Caco-2 (cell line): ENCODE data around the gene NDUFB7. TPM values are rescaled to one million over a fixed set of nuclear protein-coding genes. Genes with fewer than 3 reads are reported as not detected.

Experiments
- BruUV-seq: library from RNA; stranded (reverse); fragments of 400-500 nt; replicated peaks from 2 replicates; lab custom pipeline; 2021; lab: Mats Ljungman, UMichigan
- CTCF ChIA-PET: fragments of 300-600 bp; sonication (Branson Sonifier 250); formaldehyde crosslinking; loops from one replicate; lab custom pipeline; 2022; ENCODE audit warnings: antibody characterized with exemption; lab: Charles Lee
- POLR2A ChIA-PET: fragments of 300-600 bp; sonication (Branson Sonifier 250); formaldehyde crosslinking; loops from one replicate; lab custom pipeline; 2022; ENCODE audit warnings: antibody characterized with exemption; lab: Charles Lee
- DNase-seq, 2 experiments: peaks; one replicate each; pipeline versions ENCODE4 v3.0.0 to v3.0.0-alpha.2; 2020 to 2022
- H3K27me3 ChIP-seq: replicated peaks from 2 replicates; pipeline ENCODE4 v1.6.0; 2011; ENCODE audit warnings: low read length; ENCODE audit not compliant: control insufficient read depth, insufficient read depth
- H3K36me3 ChIP-seq: 2 replicates; pipeline ENCODE4 v1.5.1; 2011; ENCODE audit warnings: low read length; ENCODE audit not compliant: control insufficient read depth, insufficient read depth
- H3K4me1 ChIP-seq: fragments of 250-450 bp; sonication (Bioruptor Pico); 2 replicates; pipeline ENCODE4 v1.5.1; 2020; ENCODE audit warnings: mild to moderate bottlenecking
- H3K4me3 ChIP-seq: 2 replicates; pipeline ENCODE4 v1.5.1; 2011; ENCODE audit warnings: low read depth, mild to moderate bottlenecking, control low read depth, low read length
- H3K9me3 ChIP-seq: fragments of 250-450 bp; sonication (Bioruptor Pico); 2 replicates; pipeline ENCODE4 v1.5.1; 2020; ENCODE audit warnings: mild to moderate bottlenecking, moderate library complexity
- H3K27ac Mint-ChIP-seq: one replicate; pipeline ENCODE4 v1.8.0; 2022; ENCODE audit warnings: mixed read lengths; ENCODE audit not compliant: unreplicated experiment
- H3K27me3 Mint-ChIP-seq: one replicate; pipeline ENCODE4 v1.8.0; 2022; ENCODE audit warnings: mixed read lengths; ENCODE audit not compliant: insufficient read depth, unreplicated experiment
- H3K36me3 Mint-ChIP-seq: one replicate; pipeline ENCODE4 v1.8.0; 2022; ENCODE audit warnings: mild to moderate bottlenecking, mixed read lengths; ENCODE audit not compliant: insufficient read depth, unreplicated experiment
- H3K4me1 Mint-ChIP-seq: one replicate; pipeline ENCODE4 v1.8.0; 2022; ENCODE audit warnings: low read depth, mixed read lengths; ENCODE audit not compliant: unreplicated experiment
- H3K4me3 Mint-ChIP-seq: one replicate; pipeline ENCODE4 v1.8.0; 2022; ENCODE audit warnings: mild to moderate bottlenecking, moderate library complexity, mixed read lengths; ENCODE audit not compliant: unreplicated experiment
- H3K9me3 Mint-ChIP-seq: one replicate; pipeline ENCODE4 v1.8.0; 2022; ENCODE audit warnings: mixed read lengths; ENCODE audit not compliant: unreplicated experiment
- CTCF ChIP-seq, 2 experiments: fragments of 200-600 bp in 1 of 2; IDR thresholded peaks; 1 replicate in 1 of 2; 2 replicates in 1 of 2; pipeline versions ENCODE4 v1.5.1 to v1.8.0; 2011 to 2022; ENCODE audit warnings: antibody characterized with exemption in 1 of 2, control low read depth in 1 of 2, inconsistent platforms in 1 of 2, low read depth in 1 of 2, low read length in 1 of 2, mild to moderate bottlenecking in 1 of 2, moderate library complexity in 1 of 2; ENCODE audit not compliant: insufficient read depth in 1 of 2, severe bottlenecking in 1 of 2, unreplicated experiment in 1 of 2
- intact Hi-C: fragments of 100-400 bp; cut with micrococcal nuclease; formaldehyde crosslinking; loops from one replicate; pipeline ENCODE4 v1.10.0; 2022; ENCODE audit not compliant: unreplicated experiment
- total RNA-seq: library from RNA; stranded (reverse); gene quantifications from 2 replicates; pipeline ENCODE4 v1.2.3, GENCODE V29; 2022

Gene NDUFB7
- total RNA-seq, 1 experiment from 2014 or later: 158 TPM

GRCh38 chr19:14563989-14564651, 7.7 kb downstream of the NDUFB7 start:
- no peak overlapping the region for H3K4me3 ChIP-seq
- no peaks in the 10 kb centered on the region for H3K27me3 ChIP-seq
- BruUV-seq: no TSS peak
- peaks cover 1% of the 10 kb centered on the region; the same call in 1 of the 2 replicates for H3K36me3 ChIP-seq
- CTCF ChIA-PET: no interaction called here
- H3K4me1 Mint-ChIP-seq: peaks cover 9% of the 10 kb centered on the region
- peaks cover 57% of the 10 kb centered on the region for H3K36me3 Mint-ChIP-seq
- H3K4me3 Mint-ChIP-seq: no peak overlapping the region
- peak; percentile 44 to 78 for DNase-seq
- no peaks in the 10 kb centered on the region for H3K4me1 ChIP-seq
- POLR2A ChIA-PET: no interaction called here
- H3K9me3 ChIP-seq: no peaks in the 10 kb centered on the region
- no peaks in the 10 kb centered on the region for H3K27me3 Mint-ChIP-seq
- intact Hi-C loops: no loop called here
- H3K9me3 Mint-ChIP-seq: no peaks in the 10 kb centered on the region
- no peak for TF ChIP-seq CTCF (IDR thresholded peaks at IDR 0.05; ENCODE audit: insufficient read depth in 1 of 2, low read depth in 1 of 2, low read length in 1 of 2, severe bottlenecking in 1 of 2, unreplicated experiment in 1 of 2)
- H3K27ac Mint-ChIP-seq: no peak overlapping the region

GRCh38 chr19:14563590-14563926, 8.3 kb downstream of the NDUFB7 start:
- Histone ChIP-seq H3K4me1 (no peaks in the 10 kb centered on the region), H3K27me3 (no peaks in the 10 kb centered on the region), H3K9me3 (no peaks in the 10 kb centered on the region), H3K4me3 (no peak overlapping the region), H3K36me3 (peaks cover 1% of the 10 kb centered on the region; the same call in 1 of the 2 replicates)
- Mint-ChIP-seq H3K27me3 (no peaks in the 10 kb centered on the region), H3K4me3 (no peak overlapping the region), H3K27ac (no peak overlapping the region), H3K36me3 (peaks cover 55% of the 10 kb centered on the region), H3K4me1 (peaks cover 4% of the 10 kb centered on the region), H3K9me3 (no peaks in the 10 kb centered on the region)
- no peak for TF ChIP-seq CTCF (IDR thresholded peaks at IDR 0.05; ENCODE audit: insufficient read depth in 1 of 2, low read depth in 1 of 2, low read length in 1 of 2, severe bottlenecking in 1 of 2, unreplicated experiment in 1 of 2)
- intact Hi-C loops: no loop called here
- no TSS peak for BruUV-seq
- DNase-seq: no peak
- CTCF ChIA-PET: no interaction called here
- POLR2A ChIA-PET: no interaction called here

- Histone ChIP-seq H3K4me3 (no peak overlapping the region), H3K27me3 (no peaks in the 10 kb centered on the region), H3K36me3 (peaks cover 1% of the 10 kb centered on the region; the same call in 1 of the 2 replicates), H3K9me3 (no peaks in the 10 kb centered on the region), H3K4me1 (no peaks in the 10 kb centered on the region)
- intact Hi-C loops: no loop called here
- Mint-ChIP-seq H3K27me3 (no peaks in the 10 kb centered on the region), H3K4me3 (no peak overlapping the region), H3K4me1 (no peaks in the 10 kb centered on the region), H3K27ac (no peak overlapping the region), H3K36me3 (peaks cover 49% of the 10 kb centered on the region), H3K9me3 (no peaks in the 10 kb centered on the region)
- CTCF ChIA-PET: interaction anchor here (0.7 kb wide), 1 partner anchor 9 kb away, joined by 3 read pairs; the partner anchor contains the start of gene NDUFB7
- no TSS peak for BruUV-seq
- no peak for DNase-seq
- TF ChIP-seq CTCF (IDR thresholded peaks at IDR 0.05; ENCODE audit: insufficient read depth in 1 of 2, low read depth in 1 of 2, low read length in 1 of 2, severe bottlenecking in 1 of 2, unreplicated experiment in 1 of 2): no peak
- POLR2A ChIA-PET: no interaction called here
Observed at GRCh38 chr19:14562660-14563589, 8.9 kb downstream of the NDUFB7 start.
